Suprapubic skin (tissue), 4 donors: ENCODE measurements around the gene MXRA5. TPM values are rescaled to one million over a fixed set of nuclear protein-coding genes. Genes with fewer than 3 reads are reported as not detected.
"Not testable (repeated sequence)": the region's sequence is repeated elsewhere in the genome, so short reads cannot be mapped to it uniquely, and the experiment has no call there.

Experiments used
- DNase-seq, 2 donors: peaks; one replicate each; pipeline ENCODE4 v3.0.0-alpha.2; 2019; ENCODE audit warnings: low spot score in 2 of 2
- H3K27ac ChIP-seq: fragments of 200-600 bp; sonication (generic); one replicate; pipeline ENCODE4 v1.5.1; 2019
- H3K27me3 ChIP-seq: fragments of 200-600 bp; sonication (generic); one replicate; pipeline ENCODE4 v1.5.1; 2019
- H3K36me3 ChIP-seq: fragments of 200-600 bp; sonication (generic); one replicate; pipeline ENCODE4 v1.5.1; 2019
- H3K4me1 ChIP-seq: fragments of 200-600 bp; sonication (generic); one replicate; pipeline ENCODE4 v1.5.1; 2019
- H3K4me3 ChIP-seq: fragments of 200-600 bp; sonication (generic); one replicate; pipeline ENCODE4 v1.5.1; 2019; ENCODE audit warnings: mild to moderate bottlenecking
- H3K9me3 ChIP-seq: fragments of 200-600 bp; sonication (generic); one replicate; pipeline ENCODE4 v1.5.1; 2019
- EP300 ChIP-seq: sonication (generic); formaldehyde crosslinking; IDR thresholded peaks from one replicate; pipeline ENCODE4 v1.6.1; 2017; ENCODE audit warnings: antibody characterized with exemption
- POLR2A ChIP-seq, 2 donors: fragments of 450-650 bp; IDR thresholded peaks; one replicate each; pipeline ENCODE4 v1.6.1; 2017; ENCODE audit warnings: antibody characterized with exemption in 2 of 2, mild to moderate bottlenecking in 2 of 2, moderate library complexity in 2 of 2
- POLR2AphosphoS5 ChIP-seq, 3 donors: sonication (generic); formaldehyde crosslinking; IDR thresholded peaks; one replicate each; pipeline ENCODE4 v1.6.1; 2017; ENCODE audit warnings: antibody characterized with exemption in 3 of 3
- WGBS: methylation state at CpG from one replicate; pipeline ENCODE4 v1.1.5; 2018; 5-methylcytosine and 5-hydroxymethylcytosine counted together
- total RNA-seq, 4 donors: library from RNA; depleted of rRNA; stranded (reverse); fragments of >200 nt; gene quantifications; one replicate each; pipeline ENCODE4 v1.1.0, GENCODE V29; 2016
- TF ChIP-seq, protein P1 (sequence below), 2 donors: fragments of 200-600 bp in 1 of 2; fragments of 450-650 bp in 1 of 2; sonication (generic) in 1 of 2; IDR thresholded peaks; one replicate each; pipeline ENCODE4 v1.5.1; 2016 to 2019; ENCODE audit warnings: antibody characterized with exemption in 2 of 2, mild to moderate bottlenecking in 1 of 2, moderate library complexity in 1 of 2

MXRA5 gene
- total RNA-seq, 4 donors from 2014 or later: 12.1 to 27.8 (median 13.5) TPM

DNA sequence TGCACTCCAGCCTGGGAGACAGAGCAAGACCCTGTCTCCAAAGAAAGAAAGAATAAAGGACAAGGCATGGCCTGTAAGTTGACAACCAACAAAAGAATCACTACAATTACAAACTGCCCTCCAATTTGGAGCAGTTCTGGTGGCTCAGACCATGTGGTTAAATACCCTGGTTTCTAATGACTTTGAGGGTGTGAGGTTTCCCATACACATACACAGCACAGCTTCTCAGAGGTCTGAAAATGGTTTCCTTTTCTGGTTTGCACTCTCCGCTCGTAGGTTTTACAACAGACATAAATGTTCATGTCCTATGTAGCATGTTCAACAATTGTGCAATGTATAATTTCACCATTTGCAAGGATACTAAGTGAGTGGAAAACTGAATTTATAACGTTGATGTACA, 34.2 kb upstream of the MXRA5 start:
- DNase-seq: no peak
- Histone ChIP-seq H3K27me3 (no peaks in the 10 kb centered on the region), H3K9me3 (no peaks in the 10 kb centered on the region), H3K4me3 (no peak overlapping the region), H3K4me1 (no peaks in the 10 kb centered on the region), H3K36me3 (no peaks in the 10 kb centered on the region), H3K27ac (no peak overlapping the region)
- TF ChIP-seq, protein P1, sequence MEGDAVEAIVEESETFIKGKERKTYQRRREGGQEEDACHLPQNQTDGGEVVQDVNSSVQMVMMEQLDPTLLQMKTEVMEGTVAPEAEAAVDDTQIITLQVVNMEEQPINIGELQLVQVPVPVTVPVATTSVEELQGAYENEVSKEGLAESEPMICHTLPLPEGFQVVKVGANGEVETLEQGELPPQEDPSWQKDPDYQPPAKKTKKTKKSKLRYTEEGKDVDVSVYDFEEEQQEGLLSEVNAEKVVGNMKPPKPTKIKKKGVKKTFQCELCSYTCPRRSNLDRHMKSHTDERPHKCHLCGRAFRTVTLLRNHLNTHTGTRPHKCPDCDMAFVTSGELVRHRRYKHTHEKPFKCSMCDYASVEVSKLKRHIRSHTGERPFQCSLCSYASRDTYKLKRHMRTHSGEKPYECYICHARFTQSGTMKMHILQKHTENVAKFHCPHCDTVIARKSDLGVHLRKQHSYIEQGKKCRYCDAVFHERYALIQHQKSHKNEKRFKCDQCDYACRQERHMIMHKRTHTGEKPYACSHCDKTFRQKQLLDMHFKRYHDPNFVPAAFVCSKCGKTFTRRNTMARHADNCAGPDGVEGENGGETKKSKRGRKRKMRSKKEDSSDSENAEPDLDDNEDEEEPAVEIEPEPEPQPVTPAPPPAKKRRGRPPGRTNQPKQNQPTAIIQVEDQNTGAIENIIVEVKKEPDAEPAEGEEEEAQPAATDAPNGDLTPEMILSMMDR (IDR thresholded peaks at IDR 0.05): no peak
- TF ChIP-seq EP300: no peak
- no peak for TF ChIP-seq POLR2AphosphoS5 (IDR thresholded peaks at IDR 0.05)
- no peak for TF ChIP-seq POLR2A (IDR thresholded peaks at IDR 0.05)
- 60% methylated on average over 3 of the region's 3 CpGs for WGBS

DNA sequence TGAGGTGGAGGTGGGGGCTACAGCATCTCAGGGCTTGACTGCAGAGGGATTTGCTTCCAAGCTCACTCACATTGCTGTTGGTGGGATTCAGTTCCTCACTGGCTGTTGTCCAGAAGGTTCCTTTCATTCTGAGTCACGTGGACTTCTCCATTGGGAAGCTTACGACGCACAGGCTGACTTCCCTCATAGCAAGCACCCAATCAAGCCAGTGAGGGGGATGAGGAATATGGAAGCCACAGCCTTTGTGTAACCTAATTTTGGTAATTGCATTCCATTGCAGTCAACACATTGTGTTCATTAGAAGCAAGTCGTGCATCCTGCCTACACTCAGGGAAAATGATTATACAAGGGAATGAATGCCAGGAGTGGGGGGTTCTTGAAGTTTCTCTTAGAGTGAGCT, 32.7 kb upstream of the MXRA5 start:
- no peaks in the 10 kb centered on the region for H3K27me3 ChIP-seq
- H3K36me3 ChIP-seq: no peaks in the 10 kb centered on the region
- WGBS: 47% methylated on average over 1 of the region's 4 CpGs

DNA sequence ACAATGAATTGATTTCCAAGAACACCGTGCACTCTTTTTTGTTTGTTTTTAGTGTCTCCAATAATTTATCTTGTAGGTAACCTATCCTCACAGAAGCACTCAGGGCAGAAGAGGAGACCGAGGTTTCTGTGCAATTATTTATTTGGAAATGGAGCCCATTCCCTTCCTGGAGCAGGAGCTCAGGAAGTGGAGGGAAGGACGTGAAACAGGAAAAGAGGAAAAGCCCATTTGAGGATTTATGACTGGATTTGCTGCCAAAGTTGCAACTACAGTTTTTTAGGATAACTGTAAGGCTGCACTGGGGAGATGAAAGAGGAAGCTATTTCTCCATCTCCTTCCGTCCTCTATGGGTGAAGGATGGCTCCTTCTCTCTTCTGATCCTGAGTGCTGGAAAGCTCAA, 31.7 kb upstream of the MXRA5 start:
- TF ChIP-seq EP300 (no peak), POLR2AphosphoS5 (IDR thresholded peaks at IDR 0.05) (no peak), POLR2A (IDR thresholded peaks at IDR 0.05) (no peak)
- TF ChIP-seq, protein P1 (IDR thresholded peaks at IDR 0.05): no peak
- no peaks in the 10 kb centered on the region for H3K27me3 ChIP-seq
- no peaks in the 10 kb centered on the region for H3K36me3 ChIP-seq
- H3K9me3 ChIP-seq: no peaks in the 10 kb centered on the region
- no peaks in the 10 kb centered on the region for H3K4me1 ChIP-seq
- no peak overlapping the region for H3K4me3 ChIP-seq
- no peak overlapping the region for H3K27ac ChIP-seq
- WGBS: 42% methylated on average over 4 of the region's 4 CpGs
- DNase-seq: no peak

More for the DNA sequence above, 32.7 kb upstream of the MXRA5 start:
- no peaks in the 10 kb centered on the region for H3K9me3 ChIP-seq
- H3K4me1 ChIP-seq: no peaks in the 10 kb centered on the region
- H3K27ac ChIP-seq: no peak overlapping the region
- TF ChIP-seq, protein P1 (IDR thresholded peaks at IDR 0.05): no peak
- TF ChIP-seq POLR2AphosphoS5 (IDR thresholded peaks at IDR 0.05) (no peak), EP300 (no peak), POLR2A (IDR thresholded peaks at IDR 0.05) (no peak)
- DNase-seq: no peak
- H3K4me3 ChIP-seq: no peak overlapping the region

DNA sequence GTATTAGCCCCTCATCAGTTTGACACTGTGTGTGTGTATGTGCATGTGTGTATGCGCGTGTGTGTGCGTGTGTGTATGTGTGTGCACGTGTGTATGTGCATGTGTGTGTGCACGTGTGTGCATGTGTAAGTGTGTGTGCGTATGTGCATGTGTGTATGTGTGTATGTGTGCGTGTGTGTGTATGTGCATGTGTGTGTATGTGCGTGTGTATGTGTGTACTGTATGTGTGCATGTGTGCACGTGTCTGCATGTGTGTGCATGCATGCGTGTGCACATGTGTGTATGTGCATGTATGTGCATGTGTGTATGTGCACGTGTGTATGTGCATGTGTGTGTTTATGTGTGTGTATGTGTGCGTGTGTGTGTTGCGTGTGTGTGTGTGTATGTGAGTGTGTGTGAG, 31.1 kb upstream of the MXRA5 start:
- H3K9me3 ChIP-seq: no peaks in the 10 kb centered on the region
- no peak overlapping the region for H3K4me3 ChIP-seq
- TF ChIP-seq POLR2AphosphoS5 (IDR thresholded peaks at IDR 0.05): no peak
- TF ChIP-seq, protein P1 (IDR thresholded peaks at IDR 0.05): no peak
- no peak for TF ChIP-seq EP300
- no peak for TF ChIP-seq POLR2A (IDR thresholded peaks at IDR 0.05)
- H3K36me3 ChIP-seq: no peaks in the 10 kb centered on the region
- no peak for DNase-seq
- no peaks in the 10 kb centered on the region for H3K27me3 ChIP-seq
- H3K27ac ChIP-seq: no peak overlapping the region
- H3K4me1 ChIP-seq: no peaks in the 10 kb centered on the region
- WGBS: 76% methylated on average over 13 of the region's 13 CpGs

DNA sequence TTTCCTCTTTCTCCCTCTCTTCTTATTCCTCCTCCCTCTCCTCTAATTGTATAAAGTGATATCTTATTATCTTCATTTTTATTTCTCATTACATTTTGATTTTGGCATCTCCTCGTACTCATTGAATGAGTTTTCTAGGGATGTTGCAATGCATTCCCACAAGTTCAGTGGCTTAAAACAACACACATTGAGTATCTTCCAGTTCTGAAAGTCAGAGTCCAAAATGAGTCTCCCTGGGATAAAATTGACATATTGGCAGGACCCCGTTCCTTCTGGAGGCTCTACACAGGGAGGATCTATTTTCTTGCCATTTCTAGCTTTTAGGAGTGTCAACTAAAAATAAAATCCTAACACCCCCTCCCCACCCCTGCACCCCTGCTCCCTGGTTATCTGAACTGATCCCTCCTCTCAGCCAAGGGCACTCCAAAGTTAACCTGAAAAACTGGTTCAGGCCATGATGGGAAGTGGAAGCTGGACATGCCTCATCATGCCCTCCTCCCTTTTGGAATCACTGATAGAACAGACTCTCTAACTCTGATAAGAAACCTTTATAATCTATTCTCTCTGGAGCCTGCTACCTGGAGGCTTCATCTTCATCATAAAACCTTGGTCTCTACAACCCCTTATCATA, 29.5 kb upstream of the MXRA5 start:
- H3K36me3 ChIP-seq, H3K4me3 ChIP-seq, DNase-seq, H3K27me3 ChIP-seq, H3K9me3 ChIP-seq, H3K4me1 ChIP-seq, H3K27ac ChIP-seq: not testable (repeated sequence)
- 17% methylated on average over 2 of the region's 2 CpGs for WGBS
